IMR-90 (cell line): ENCODE data around the gene OR4D9. TPM values are rescaled to one million over a fixed set of nuclear protein-coding genes. Genes with fewer than 3 reads are reported as not detected.

Source experiments
- ATAC-seq: fragments of 200-7000 bp; cut with Tn5 transposase; 2 replicates; pipeline ENCODE4 v1.9.1; 2020; ENCODE audit warnings: low read depth, mild to moderate bottlenecking, moderate library complexity
- BruUV-seq: library from RNA; stranded (reverse); fragments of 400-500 nt; replicated peaks from 2 replicates; lab custom pipeline; 2021; lab: Mats Ljungman, UMichigan
- CTCF ChIA-PET: fragments of 300-600 bp; formaldehyde crosslinking; extraction: SDS; loops from one replicate; lab custom pipeline; 2021; ENCODE audit warnings: antibody characterized with exemption; lab: Yijun Ruan, JAX
- POLR2A ChIA-PET: fragments of 300-600 bp; sonication (Branson Sonifier 250); formaldehyde crosslinking; loops from one replicate; lab custom pipeline; 2022; ENCODE audit warnings: antibody characterized with exemption; ENCODE audit not compliant: unreplicated experiment; lab: Charles Lee
- DNase-seq: peaks from one replicate; pipeline ENCODE4 v3.0.0; 2013
- H2AFZ ChIP-seq: replicated peaks from 2 replicates; pipeline ENCODE3; 2013; ENCODE audit warnings: low read length, mild to moderate bottlenecking; ENCODE audit not compliant: poor library complexity
- H2AK5ac ChIP-seq: 2 replicates; pipeline ENCODE4 v1.6.1; 2013; ENCODE audit warnings: low read depth, low read length, inconsistent platforms
- H2AK9ac ChIP-seq: replicated peaks from 2 replicates; pipeline ENCODE3; 2013; ENCODE audit warnings: mild to moderate bottlenecking, low read depth, low read length, moderate library complexity; ENCODE audit not compliant: poor library complexity
- H2BK120ac ChIP-seq: 2 replicates; pipeline ENCODE4 v1.6.1; 2013; ENCODE audit warnings: low read depth, low read length, inconsistent platforms
- H2BK15ac ChIP-seq: 3 replicates; pipeline ENCODE4 v1.6.1; 2013; ENCODE audit warnings: low read depth, low read length, inconsistent platforms
- H2BK20ac ChIP-seq: 2 replicates; pipeline ENCODE4 v1.6.1; 2013; ENCODE audit warnings: low read depth, mild to moderate bottlenecking, inconsistent platforms, low read length, moderate library complexity
- H2BK5ac ChIP-seq: 2 replicates; pipeline ENCODE4 v1.6.1; 2013; ENCODE audit warnings: mild to moderate bottlenecking, low read depth, low read length, inconsistent platforms; ENCODE audit not compliant: poor library complexity, severe bottlenecking
- H3K14ac ChIP-seq: replicated peaks from 2 replicates; pipeline ENCODE4 v1.6.1; 2013; ENCODE audit warnings: low read depth, low read length, inconsistent platforms
- H3K18ac ChIP-seq: 2 replicates; pipeline ENCODE4 v1.6.1; 2013; ENCODE audit warnings: low read depth, low read length, control low read depth
- H3K23ac ChIP-seq: 2 replicates; pipeline ENCODE4 v1.6.1; 2013; ENCODE audit warnings: low read depth, low read length, inconsistent platforms
- H3K27ac ChIP-seq: 2 replicates; pipeline ENCODE4 v1.5.1; 2013; ENCODE audit warnings: mild to moderate bottlenecking, control low read depth, low read length; ENCODE audit not compliant: insufficient read depth
- H3K27me3 ChIP-seq: 2 replicates; pipeline ENCODE4 v1.6.1; 2013; ENCODE audit warnings: low read length; ENCODE audit not compliant: control insufficient read depth, insufficient read depth
- H3K36me3 ChIP-seq: 2 replicates; pipeline ENCODE4 v1.6.1; 2013; ENCODE audit warnings: low read length, mixed read lengths; ENCODE audit not compliant: control insufficient read depth, insufficient read depth
- H3K4ac ChIP-seq: 2 replicates; pipeline ENCODE4 v1.6.1; 2013; ENCODE audit warnings: low read depth, low read length, inconsistent platforms
- H3K4me1 ChIP-seq: 2 replicates; pipeline ENCODE4 v1.6.1; 2013; ENCODE audit warnings: low read length, mixed read lengths; ENCODE audit not compliant: control insufficient read depth, insufficient read depth
- H3K4me2 ChIP-seq: 2 replicates; pipeline ENCODE4 v1.6.1; 2013; ENCODE audit warnings: low read depth, mild to moderate bottlenecking, control low read depth, low read length, moderate library complexity
- H3K4me3 ChIP-seq: 2 replicates; pipeline ENCODE4 v1.5.1; 2013; ENCODE audit warnings: low read depth, mild to moderate bottlenecking, control low read depth, low read length, moderate library complexity; ENCODE audit not compliant: insufficient read depth
- H3K56ac ChIP-seq: 2 replicates; pipeline ENCODE4 v1.6.1; 2013; ENCODE audit warnings: low read length, inconsistent platforms; ENCODE audit not compliant: insufficient read depth; ENCODE audit errors: extremely low read depth
- H3K79me1 ChIP-seq, 2 experiments: 2 replicates each; pipeline ENCODE4 v1.6.1; 2013; ENCODE audit warnings: low read length in 2 of 2, inconsistent platforms in 1 of 2, low read depth in 1 of 2
- H3K9ac ChIP-seq: 2 replicates; pipeline ENCODE4 v1.6.1; 2013; ENCODE audit warnings: low read depth, low read length, control low read depth
- H3K9me1 ChIP-seq: 2 replicates; pipeline ENCODE4 v1.6.1; 2013; ENCODE audit warnings: low read length, inconsistent platforms; ENCODE audit not compliant: insufficient read depth
- H3K9me3 ChIP-seq: 2 replicates; pipeline ENCODE4 v1.6.1; 2013; ENCODE audit warnings: low read length; ENCODE audit not compliant: control insufficient read depth, insufficient read depth
- H4K20me1 ChIP-seq: 2 replicates; pipeline ENCODE4 v1.6.1; 2013; ENCODE audit warnings: low read length, inconsistent platforms; ENCODE audit not compliant: insufficient read depth
- H4K5ac ChIP-seq: 2 replicates; pipeline ENCODE4 v1.6.1; 2013; ENCODE audit warnings: mild to moderate bottlenecking, low read depth, low read length, control low read depth
- H4K8ac ChIP-seq, 2 experiments: 2 replicates each; pipeline ENCODE4 v1.6.1; 2013; ENCODE audit warnings: low read depth in 2 of 2, low read length in 2 of 2, control low read depth in 1 of 2, inconsistent platforms in 1 of 2
- H4K91ac ChIP-seq: 2 replicates; pipeline ENCODE4 v1.6.1; 2013; ENCODE audit warnings: low read depth, low read length, inconsistent platforms; ENCODE audit not compliant: insufficient read depth
- BHLHE40 ChIP-seq: fragments of 150-350 bp; IDR thresholded peaks from 2 replicates; pipeline ENCODE4 v1.6.1; 2016; ENCODE audit warnings: mild to moderate bottlenecking, low read depth, low read length
- CEBPB ChIP-seq: IDR thresholded peaks from 2 replicates; pipeline ENCODE4 v1.6.1; 2012; ENCODE audit warnings: low read depth, low read length, improper control_type of control experiment
- CHD1 ChIP-seq: IDR thresholded peaks from 2 replicates; pipeline ENCODE4 v1.6.1; 2012; ENCODE audit warnings: low read depth, low read length, improper control_type of control experiment
- CTCF ChIP-seq: conservative IDR thresholded peaks from 2 replicates; pipeline ENCODE4 v1.5.1; 2012; ENCODE audit warnings: mild to moderate bottlenecking, low read depth, low read length, improper control_type of control experiment
- ELK1 ChIP-seq: fragments of 150-350 bp; IDR thresholded peaks from 2 replicates; pipeline ENCODE4 v1.6.1; 2016; ENCODE audit warnings: low read depth, mild to moderate bottlenecking, low read length, moderate library complexity, borderline replicate concordance
- FOS ChIP-seq: fragments of 150-350 bp; IDR thresholded peaks from 2 replicates; pipeline ENCODE4 v1.6.1; 2016; ENCODE audit warnings: low read depth, low read length
- MAFK ChIP-seq: IDR thresholded peaks from 2 replicates; pipeline ENCODE4 v1.6.1; 2012; ENCODE audit warnings: low read depth, low read length, improper control_type of control experiment
- MAZ ChIP-seq: IDR thresholded peaks from 2 replicates; pipeline ENCODE4 v1.6.1; 2012; ENCODE audit warnings: low read depth, mild to moderate bottlenecking, low read length, improper control_type of control experiment, moderate library complexity, borderline replicate concordance
- MXI1 ChIP-seq: IDR thresholded peaks from 2 replicates; pipeline ENCODE4 v1.6.1; 2012; ENCODE audit warnings: low read depth, mild to moderate bottlenecking, low read length, moderate library complexity, borderline replicate concordance
- NFE2L2 ChIP-seq: fragments of 150-350 bp; IDR thresholded peaks from 2 replicates; pipeline ENCODE4 v1.6.1; 2016; ENCODE audit warnings: low read depth, mild to moderate bottlenecking, low read length
- POLR2A ChIP-seq: IDR thresholded peaks from 2 replicates; pipeline ENCODE4 v1.6.1; 2012; ENCODE audit warnings: mild to moderate bottlenecking, low read depth, low read length
- RAD21 ChIP-seq: IDR thresholded peaks from 2 replicates; pipeline ENCODE4 v1.6.1; 2012; ENCODE audit warnings: low read length, improper control_type of control experiment
- RCOR1 ChIP-seq: IDR thresholded peaks from 2 replicates; pipeline ENCODE4 v1.6.1; 2012; ENCODE audit warnings: mild to moderate bottlenecking, low read length, improper control_type of control experiment; ENCODE audit not compliant: insufficient replicate concordance
- RFX5 ChIP-seq: IDR thresholded peaks from 2 replicates; pipeline ENCODE4 v1.8.0; 2012; ENCODE audit warnings: low read depth, mild to moderate bottlenecking, low read length, moderate library complexity
- SMC3 ChIP-seq: fragments of 150-350 bp; IDR thresholded peaks from 2 replicates; pipeline ENCODE4 v1.6.1; 2016; ENCODE audit warnings: low read depth, mild to moderate bottlenecking, antibody characterized with exemption, low read length, moderate library complexity
- USF2 ChIP-seq: fragments of 150-350 bp; IDR thresholded peaks from 2 replicates; pipeline ENCODE4 v1.6.1; 2017; ENCODE audit warnings: mild to moderate bottlenecking, antibody characterized with exemption, low read length, low read depth
- WGBS, 2 experiments: methylation state at CpG; one replicate each; pipeline versions ENCODE4 v1.1.5 to v1.1.7; 2013; ENCODE audit warnings: missing lambda C conversion rate in 2 of 2; ENCODE audit not compliant: insufficient read length in 1 of 2; ENCODE audit errors: extremely low coverage in 2 of 2; 5-methylcytosine and 5-hydroxymethylcytosine counted together
- dilution Hi-C: fragments of 300-500 bp; cut with HindIII; formaldehyde crosslinking; loops from one replicate; pipeline ENCODE4 v1.14.3; 2018; ENCODE audit warnings: low sequenced_read_pairs; ENCODE audit not compliant: unreplicated experiment
- in situ Hi-C: fragments of 300-500 bp; cut with MboI; formaldehyde crosslinking; loops from 3 replicates; pipeline ENCODE4 v1.14.3; 2019; ENCODE audit warnings: low sequenced_read_pairs, inconsistent platforms, mixed read lengths
- intact Hi-C: fragments of 100-400 bp; cut with micrococcal nuclease; formaldehyde crosslinking; loops from 2 replicates; pipeline ENCODE4 v1.10.0; 2022
- polyA plus RNA-seq, 3 experiments: library from polyadenylated mRNA; depleted of rRNA; stranded (reverse); fragments of >200 nt; gene quantifications; 2 replicates each; pipeline ENCODE4 v1.2.3, GENCODE V29; 2012; ENCODE audit warnings: low replicate concordance in 1 of 3
- total RNA-seq: library from RNA; depleted of rRNA; stranded (reverse); fragments of >200 nt; gene quantifications from 2 replicates; pipeline ENCODE4 v1.2.3, GENCODE V29; 2012

Gene OR4D9
- total and polyA plus RNA-seq, 2 of the 4 experiments (the other 2 are of a cell fraction) = not detected

GRCh38 chr11:59463190-59463641 lies 48.1 kb upstream of the OR4D9 start:
- Histone ChIP-seq H2BK20ac (no peak overlapping the region), H2BK120ac (no peak overlapping the region), H3K4me3 (no peak overlapping the region), H3K9ac (no peak overlapping the region), H3K23ac (no peak overlapping the region), H4K5ac (no peak overlapping the region), H3K4me2 (no peak overlapping the region), H2AFZ (no peak overlapping the region), H3K4me1 (no peaks in the 10 kb centered on the region), H3K18ac (no peak overlapping the region), H3K27me3 (no peaks in the 10 kb centered on the region), H3K14ac (no peak overlapping the region), H4K8ac (no peak overlapping the region), H2BK15ac (no peak overlapping the region), H3K56ac (no peak overlapping the region), H3K27ac (no peak overlapping the region), H3K79me1 (no peaks in the 10 kb centered on the region), H3K4ac (no peak overlapping the region), H3K9me3 (no peaks in the 10 kb centered on the region), H3K9me1 (no peaks in the 10 kb centered on the region), H4K20me1 (no peaks in the 10 kb centered on the region), H4K91ac (no peak overlapping the region), H2AK5ac (no peak overlapping the region), H2AK9ac (no peak overlapping the region), H3K36me3 (no peaks in the 10 kb centered on the region), H2BK5ac (no peak overlapping the region)
- TF ChIP-seq CEBPB (no peak), MAFK (no peak), NFE2L2 (no peak), CHD1 (no peak), FOS (no peak), MAZ (no peak), RFX5 (no peak), RAD21 (no peak), SMC3 (no peak), USF2 (no peak), CTCF (no peak), POLR2A (no peak), ELK1 (no peak), MXI1 (no peak), BHLHE40 (no peak), RCOR1 (no peak)
- ATAC-seq (no peak), DNase-seq (no peak)
- no TSS peak for BruUV-seq
- intact Hi-C loops (no loop called here), dilution Hi-C loops (no loop called here), in situ Hi-C loops (no loop called here)
- CTCF ChIA-PET = interaction anchor here (0.6 kb wide), 1 partner anchor 15 kb away, joined by 3 read pairs; no protein-coding TSS in a partner anchor
- no CpG with 5 or more reads among the region's 5 CpGs for WGBS, 2 experiments
- POLR2A ChIA-PET = no interaction called here
